Astrocyte (in vitro differentiated cells and primary cell): Measurements from ENCODE around the gene USP34. TPM values are rescaled to one million over a fixed set of nuclear protein-coding genes. Genes with fewer than 3 reads are reported as not detected.

ENCODE experiments used
- DNase-seq: peaks from one replicate; pipeline ENCODE4 v3.0.0-alpha.2; 2010; ENCODE audit warnings: low read depth
- FAIRE-seq: peaks from 2 replicates; lab custom pipeline; 2011; peaks lifted over from hg19 to GRCh38; lab: Jason Lieb, UNC
- H2AFZ ChIP-seq: 2 replicates; pipeline ENCODE4 v1.6.0; 2012; ENCODE audit warnings: low read depth, low read length, inconsistent platforms
- H3K27ac ChIP-seq: 2 replicates; pipeline ENCODE4 v1.5.1; 2011; ENCODE audit warnings: low read depth, low read length, inconsistent platforms
- H3K27me3 ChIP-seq: 2 replicates; pipeline ENCODE4 v1.6.0; 2011; ENCODE audit warnings: low read length, inconsistent platforms; ENCODE audit not compliant: insufficient read depth
- H3K36me3 ChIP-seq: 2 replicates; pipeline ENCODE4 v1.5.1; 2011; ENCODE audit warnings: low read length, inconsistent platforms; ENCODE audit not compliant: insufficient read depth
- H3K4me1 ChIP-seq: 2 replicates; pipeline ENCODE4 v1.5.1; 2011; ENCODE audit warnings: low read length, inconsistent platforms; ENCODE audit not compliant: insufficient read depth
- H3K4me2 ChIP-seq: 2 replicates; pipeline ENCODE4 v1.6.0; 2012; ENCODE audit warnings: low read length, inconsistent platforms
- H3K4me3 ChIP-seq: 2 replicates; pipeline ENCODE4 v1.5.1; 2011; ENCODE audit warnings: low read depth, mild to moderate bottlenecking, low read length, inconsistent platforms; ENCODE audit not compliant: insufficient read depth
- H3K79me2 ChIP-seq: 2 replicates; pipeline ENCODE4 v1.6.0; 2012; ENCODE audit warnings: mild to moderate bottlenecking, low read length, inconsistent platforms; ENCODE audit not compliant: insufficient read depth
- H3K9ac ChIP-seq: 2 replicates; pipeline ENCODE4 v1.6.0; 2012; ENCODE audit warnings: mild to moderate bottlenecking, low read length, inconsistent platforms
- H3K9me3 ChIP-seq: 2 replicates; pipeline ENCODE4 v1.5.1; 2012; ENCODE audit warnings: low read depth, mild to moderate bottlenecking, low read length, inconsistent platforms; ENCODE audit not compliant: insufficient read depth
- H4K20me1 ChIP-seq: 2 replicates; pipeline ENCODE4 v1.6.0; 2012; ENCODE audit warnings: low read length, inconsistent platforms; ENCODE audit not compliant: insufficient read depth
- H3K27ac Mint-ChIP-seq: one replicate; pipeline ENCODE4 v1.8.0; 2021; ENCODE audit warnings: mild to moderate bottlenecking, mixed read lengths; ENCODE audit not compliant: unreplicated experiment
- H3K27me3 Mint-ChIP-seq: one replicate; pipeline ENCODE4 v1.8.0; 2021; ENCODE audit warnings: low read depth, mixed read lengths; ENCODE audit not compliant: unreplicated experiment
- H3K36me3 Mint-ChIP-seq: one replicate; pipeline ENCODE4 v1.8.0; 2021; ENCODE audit warnings: low read depth, mixed read lengths; ENCODE audit not compliant: unreplicated experiment
- H3K4me1 Mint-ChIP-seq: one replicate; pipeline ENCODE4 v1.8.0; 2021; ENCODE audit warnings: low read depth, mixed read lengths; ENCODE audit not compliant: unreplicated experiment
- H3K4me3 Mint-ChIP-seq: one replicate; pipeline ENCODE4 v1.8.0; 2021; ENCODE audit warnings: mild to moderate bottlenecking, moderate library complexity, mixed read lengths; ENCODE audit not compliant: unreplicated experiment
- H3K9me3 Mint-ChIP-seq: one replicate; pipeline ENCODE4 v1.8.0; 2021; ENCODE audit warnings: mild to moderate bottlenecking, mixed read lengths; ENCODE audit not compliant: unreplicated experiment
- CTCF ChIP-seq: IDR thresholded peaks from 2 replicates; pipeline ENCODE4 v1.5.1; 2011; ENCODE audit warnings: low read depth, mild to moderate bottlenecking, inconsistent platforms, low read length, moderate library complexity; ENCODE audit not compliant: insufficient read depth
- EZH2 ChIP-seq: IDR thresholded peaks from 2 replicates; pipeline ENCODE4 v1.6.1; 2012; ENCODE audit warnings: mild to moderate bottlenecking, low read length, inconsistent platforms; ENCODE audit not compliant: insufficient read depth
- total RNA-seq: library from RNA; stranded (reverse); gene quantifications from 2 replicates; pipeline ENCODE4 v1.2.1, GENCODE V29; 2021

The USP34 gene
- total RNA-seq, 1 donor from 2014 or later = 99.9 TPM

GRCh38 chr2:61415265-61415664, 55.6 kb downstream of the USP34 start:
- H3K4me1 Mint-ChIP-seq = peaks cover 6% of the 10 kb centered on the region
- no peak overlapping the region for H3K9ac ChIP-seq
- no peaks in the 10 kb centered on the region for H3K27me3 ChIP-seq
- H3K36me3 Mint-ChIP-seq = peaks cover 4% of the 10 kb centered on the region
- no peaks in the 10 kb centered on the region for H3K4me1 ChIP-seq
- no peak overlapping the region for H3K4me2 ChIP-seq
- H3K9me3 Mint-ChIP-seq = no peaks in the 10 kb centered on the region
- no peak overlapping the region for H2AFZ ChIP-seq
- peaks cover 44% of the 10 kb centered on the region for H4K20me1 ChIP-seq
- no peak overlapping the region for H3K27ac ChIP-seq
- no peak for FAIRE-seq
- peaks cover 67% of the 10 kb centered on the region for H3K79me2 ChIP-seq
- H3K27ac Mint-ChIP-seq = no peak overlapping the region
- no peaks in the 10 kb centered on the region for H3K27me3 Mint-ChIP-seq
- no peak overlapping the region for H3K4me3 ChIP-seq
- no peak for DNase-seq
- peaks cover 4% of the 10 kb centered on the region for H3K36me3 ChIP-seq
- no peaks in the 10 kb centered on the region for H3K9me3 ChIP-seq
- no peak for TF ChIP-seq EZH2
- TF ChIP-seq CTCF = no peak
- H3K4me3 Mint-ChIP-seq = no peak overlapping the region

GRCh38 chr2:61414674-61415073, 56.2 kb downstream of the USP34 start:
- Mint-ChIP-seq H3K4me1 (peaks cover 9% of the 10 kb centered on the region), H3K27me3 (no peaks in the 10 kb centered on the region), H3K36me3 (peaks cover 4% of the 10 kb centered on the region), H3K27ac (no peak overlapping the region), H3K9me3 (no peaks in the 10 kb centered on the region), H3K4me3 (no peak overlapping the region)
- FAIRE-seq = no peak
- no peak overlapping the region for H3K27ac ChIP-seq
- H3K4me1 ChIP-seq = no peaks in the 10 kb centered on the region
- H3K9ac ChIP-seq = no peak overlapping the region
- TF ChIP-seq EZH2 = no peak
- TF ChIP-seq CTCF = no peak
- H3K4me2 ChIP-seq = no peak overlapping the region
- peaks cover 67% of the 10 kb centered on the region for H3K79me2 ChIP-seq
- H2AFZ ChIP-seq = no peak overlapping the region
- H3K36me3 ChIP-seq = peaks cover 4% of the 10 kb centered on the region
- no peaks in the 10 kb centered on the region for H3K27me3 ChIP-seq
- H4K20me1 ChIP-seq = peaks cover 46% of the 10 kb centered on the region
- H3K4me3 ChIP-seq = no peak overlapping the region
- no peaks in the 10 kb centered on the region for H3K9me3 ChIP-seq
- DNase-seq = no peak

GRCh38 chr2:61411109-61411508, 59.8 kb downstream of the USP34 start:
- Mint-ChIP-seq H3K9me3 (no peaks in the 10 kb centered on the region), H3K27ac (no peak overlapping the region), H3K27me3 (no peaks in the 10 kb centered on the region), H3K4me1 (peaks cover 9% of the 10 kb centered on the region), H3K4me3 (no peak overlapping the region), H3K36me3 (peaks cover 8% of the 10 kb centered on the region)
- Histone ChIP-seq H3K27me3 (no peaks in the 10 kb centered on the region), H3K9me3 (no peaks in the 10 kb centered on the region), H3K4me3 (no peak overlapping the region), H2AFZ (no peak overlapping the region), H3K9ac (no peak overlapping the region), H3K4me1 (no peaks in the 10 kb centered on the region), H3K4me2 (no peak overlapping the region), H3K27ac (no peak overlapping the region), H3K36me3 (no peaks in the 10 kb centered on the region), H4K20me1 (peaks cover 55% of the 10 kb centered on the region), H3K79me2 (peaks cover 68% of the 10 kb centered on the region)
- no peak for DNase-seq
- TF ChIP-seq CTCF = no peak
- no peak for TF ChIP-seq EZH2
- FAIRE-seq = no peak
